ACC112 (cell line): Measurements from ENCODE around the gene TMX2.

Source experiments
- H2AFZ ChIP-seq: fragments of 200-600 bp; sonication (generic); one replicate; pipeline ENCODE4 v1.6.0; 2017; ENCODE audit warnings: antibody characterized with exemption, low read length; ENCODE audit not compliant: unreplicated experiment
- H3K27ac ChIP-seq: fragments of 200-600 bp; sonication (generic); 2 replicates; pipeline ENCODE4 v1.5.1; 2014; ENCODE audit warnings: low read depth, mild to moderate bottlenecking, antibody characterized with exemption, low read length, moderate library complexity
- H3K27me3 ChIP-seq: fragments of 200-600 bp; sonication (generic); 2 replicates; pipeline ENCODE4 v1.6.1; 2014; ENCODE audit warnings: mild to moderate bottlenecking, antibody characterized with exemption, low read length, moderate library complexity, mixed read lengths; ENCODE audit not compliant: insufficient read depth
- H3K36me3 ChIP-seq: fragments of 200-600 bp; sonication (generic); 2 replicates; pipeline ENCODE4 v1.6.1; 2016; ENCODE audit warnings: mild to moderate bottlenecking, antibody characterized with exemption, low read length, moderate library complexity, mixed read lengths; ENCODE audit not compliant: insufficient read depth
- H3K4me1 ChIP-seq: fragments of 200-600 bp; sonication (generic); one replicate; pipeline ENCODE4 v1.6.1; 2016; ENCODE audit warnings: low read length, mixed read lengths; ENCODE audit not compliant: insufficient read depth, unreplicated experiment, control insufficient read depth
- H3K4me3 ChIP-seq: fragments of 200-600 bp; sonication (generic); 2 replicates; pipeline ENCODE4 v1.5.1; 2014; ENCODE audit warnings: mild to moderate bottlenecking, low read depth, low read length
- H3K79me2 ChIP-seq: fragments of 200-600 bp; sonication (generic); one replicate; pipeline ENCODE4 v1.6.0; 2016; ENCODE audit warnings: low read length; ENCODE audit not compliant: control insufficient read depth, unreplicated experiment, insufficient read depth

Gene TMX2

GRCh38 chr11:57764972-57765371, 52.6 kb downstream of the TMX2 start:
- Histone ChIP-seq H3K27ac (no peak overlapping the region), H3K4me3 (peak overlapping the region; percentile 79), H3K4me1 (peaks cover 17% of the 10 kb centered on the region), H3K36me3 (no peaks in the 10 kb centered on the region), H3K79me2 (peaks cover 76% of the 10 kb centered on the region), H2AFZ (no peak overlapping the region), H3K27me3 (no peaks in the 10 kb centered on the region)

GRCh38 chr11:57770793-57771192, 58.4 kb downstream of the TMX2 start:
- H3K27me3 ChIP-seq: no peaks in the 10 kb centered on the region
- H3K4me3 ChIP-seq: no peak overlapping the region
- H3K27ac ChIP-seq: no peak overlapping the region
- H3K36me3 ChIP-seq: no peaks in the 10 kb centered on the region
- peaks cover 23% of the 10 kb centered on the region for H3K4me1 ChIP-seq
- peaks cover 91% of the 10 kb centered on the region for H3K79me2 ChIP-seq
- no peak overlapping the region for H2AFZ ChIP-seq

- Histone ChIP-seq H3K79me2 (peaks cover 91% of the 10 kb centered on the region), H3K4me3 (no peak overlapping the region), H3K27ac (no peak overlapping the region), H3K27me3 (no peaks in the 10 kb centered on the region), H2AFZ (no peak overlapping the region), H3K36me3 (no peaks in the 10 kb centered on the region), H3K4me1 (peaks cover 28% of the 10 kb centered on the region)
These were observed 59.0 kb downstream of the TMX2 start for GRCh38 chr11:57771365-57771764.

- H3K4me1 ChIP-seq: peaks cover 40% of the 10 kb centered on the region
- H3K27ac ChIP-seq: peak overlapping the region; percentile 20
- peaks cover 91% of the 10 kb centered on the region for H3K79me2 ChIP-seq
- H3K27me3 ChIP-seq: no peaks in the 10 kb centered on the region
- no peaks in the 10 kb centered on the region for H3K36me3 ChIP-seq
- H2AFZ ChIP-seq: no peak overlapping the region
- no peak overlapping the region; the same call in 1 of the 2 replicates for H3K4me3 ChIP-seq
These were observed 60.2 kb downstream of the TMX2 start for GRCh38 chr11:57772562-57772961.

- peak overlapping the region; percentile 15 for H3K27ac ChIP-seq
- H3K4me1 ChIP-seq: peaks cover 46% of the 10 kb centered on the region
- H3K4me3 ChIP-seq: no peak overlapping the region
- H3K36me3 ChIP-seq: no peaks in the 10 kb centered on the region
- H2AFZ ChIP-seq: no peak overlapping the region
- peaks cover 91% of the 10 kb centered on the region for H3K79me2 ChIP-seq
- no peaks in the 10 kb centered on the region for H3K27me3 ChIP-seq
These were observed 60.7 kb downstream of the TMX2 start for GRCh38 chr11:57773026-57773598.

GRCh38 chr11:57775491-57775890, 63.1 kb downstream of the TMX2 start:
- peaks cover 60% of the 10 kb centered on the region for H3K4me1 ChIP-seq
- no peak overlapping the region for H2AFZ ChIP-seq
- peaks cover 95% of the 10 kb centered on the region for H3K79me2 ChIP-seq
- peak overlapping the region; percentile 96 for H3K27ac ChIP-seq
- H3K36me3 ChIP-seq: no peaks in the 10 kb centered on the region
- H3K4me3 ChIP-seq: peak overlapping the region; percentile 34; the same call in 1 of the 2 replicates
- H3K27me3 ChIP-seq: no peaks in the 10 kb centered on the region

- peaks cover 60% of the 10 kb centered on the region for H3K4me1 ChIP-seq
- H2AFZ ChIP-seq: no peak overlapping the region
- H3K27me3 ChIP-seq: no peaks in the 10 kb centered on the region
- H3K4me3 ChIP-seq: peak overlapping the region; percentile 34; the same call in 1 of the 2 replicates
- no peaks in the 10 kb centered on the region for H3K36me3 ChIP-seq
- H3K79me2 ChIP-seq: peaks cover 96% of the 10 kb centered on the region
- peak overlapping the region; percentile 96 for H3K27ac ChIP-seq
These were observed 63.7 kb downstream of the TMX2 start for GRCh38 chr11:57776031-57776521.

- no peaks in the 10 kb centered on the region for H3K27me3 ChIP-seq
- peaks cover 96% of the 10 kb centered on the region for H3K79me2 ChIP-seq
- H3K4me3 ChIP-seq: no peak overlapping the region
- peak overlapping the region; percentile 96 for H3K27ac ChIP-seq
- H2AFZ ChIP-seq: no peak overlapping the region
- H3K4me1 ChIP-seq: peaks cover 60% of the 10 kb centered on the region
- no peaks in the 10 kb centered on the region for H3K36me3 ChIP-seq
These were observed 64.3 kb downstream of the TMX2 start for GRCh38 chr11:57776577-57777210.

GRCh38 chr11:57777969-57778317, 65.5 kb downstream of the TMX2 start:
- Histone ChIP-seq H3K4me1 (peaks cover 50% of the 10 kb centered on the region), H3K4me3 (peak overlapping the region; percentile 64), H3K27me3 (no peaks in the 10 kb centered on the region), H3K36me3 (no peaks in the 10 kb centered on the region), H3K79me2 (peaks cover 94% of the 10 kb centered on the region), H3K27ac (peak overlapping the region; percentile 96), H2AFZ (no peak overlapping the region)

GRCh38 chr11:57778318-57779037, 66.1 kb downstream of the TMX2 start:
- H3K4me1 ChIP-seq: peaks cover 46% of the 10 kb centered on the region
- peaks cover 90% of the 10 kb centered on the region for H3K79me2 ChIP-seq
- peak overlapping the region; percentile 64 for H3K4me3 ChIP-seq
- peak overlapping the region; percentile 96 for H3K27ac ChIP-seq
- no peaks in the 10 kb centered on the region for H3K27me3 ChIP-seq
- no peaks in the 10 kb centered on the region for H3K36me3 ChIP-seq
- no peak overlapping the region for H2AFZ ChIP-seq
